Measurements from ENCODE around the gene RAPGEF4. TPM values are rescaled to one million over a fixed set of nuclear protein-coding genes. Genes with fewer than 3 reads are reported as not detected.

RAPGEF4 gene
- total and polyA plus RNA-seq, 2 donors (not counting 1 experiment from before 2014, with no cell fraction given), result 0.22 to 0.30 TPM

- ChIA-PET POLR2A (no interaction called here), CTCF (no interaction called here)
- no peaks in the 10 kb centered on the region for H4K20me1 ChIP-seq (ENCODE audit: control insufficient read depth, insufficient read depth, low read length, poor library complexity, severe bottlenecking)
- Mint-ChIP-seq H3K4me3 (no peak overlapping the region), H3K27ac (no peak overlapping the region), H3K27me3 (peaks cover 15% of the 10 kb centered on the region), H3K9me3 (ENCODE audit: insufficient read depth) (no peaks in the 10 kb centered on the region), H3K4me1 (no peaks in the 10 kb centered on the region)
- H3K36me3 ChIP-seq (replicated peaks in 1 of 2; ENCODE audit: control extremely low read depth in 1 of 2, control insufficient read depth in 1 of 2, extremely low read depth in 1 of 2, insufficient read depth in 2 of 2, low read length in 1 of 2), result no peaks in the 10 kb centered on the region
- TF ChIP-seq EZH2 (IDR thresholded peaks at IDR 0.05; ENCODE audit: borderline replicate concordance, insufficient read depth, low read depth, low read length, poor library complexity, severe bottlenecking), result no peak
- TF ChIP-seq, protein P1, sequence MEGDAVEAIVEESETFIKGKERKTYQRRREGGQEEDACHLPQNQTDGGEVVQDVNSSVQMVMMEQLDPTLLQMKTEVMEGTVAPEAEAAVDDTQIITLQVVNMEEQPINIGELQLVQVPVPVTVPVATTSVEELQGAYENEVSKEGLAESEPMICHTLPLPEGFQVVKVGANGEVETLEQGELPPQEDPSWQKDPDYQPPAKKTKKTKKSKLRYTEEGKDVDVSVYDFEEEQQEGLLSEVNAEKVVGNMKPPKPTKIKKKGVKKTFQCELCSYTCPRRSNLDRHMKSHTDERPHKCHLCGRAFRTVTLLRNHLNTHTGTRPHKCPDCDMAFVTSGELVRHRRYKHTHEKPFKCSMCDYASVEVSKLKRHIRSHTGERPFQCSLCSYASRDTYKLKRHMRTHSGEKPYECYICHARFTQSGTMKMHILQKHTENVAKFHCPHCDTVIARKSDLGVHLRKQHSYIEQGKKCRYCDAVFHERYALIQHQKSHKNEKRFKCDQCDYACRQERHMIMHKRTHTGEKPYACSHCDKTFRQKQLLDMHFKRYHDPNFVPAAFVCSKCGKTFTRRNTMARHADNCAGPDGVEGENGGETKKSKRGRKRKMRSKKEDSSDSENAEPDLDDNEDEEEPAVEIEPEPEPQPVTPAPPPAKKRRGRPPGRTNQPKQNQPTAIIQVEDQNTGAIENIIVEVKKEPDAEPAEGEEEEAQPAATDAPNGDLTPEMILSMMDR (IDR thresholded peaks at IDR 0.05), result no peak
- ATAC-seq (ENCODE audit: low read depth), result no peak
- no peak overlapping the region for H3K9ac ChIP-seq (ENCODE audit: low read length)
- WGBS (ENCODE audit: insufficient coverage), result 100% methylated on average over 1 of the region's 2 CpGs
- H3K4me2 ChIP-seq (replicated peaks; ENCODE audit: low read depth, low read length, poor library complexity, severe bottlenecking), result no peak overlapping the region
- no peaks in the 10 kb centered on the region for H3K4me1 ChIP-seq (ENCODE audit: control insufficient read depth in 2 of 2, insufficient read depth in 2 of 2, low read length in 2 of 2)
- no peak overlapping the region for H2AFZ ChIP-seq (ENCODE audit: insufficient read depth, low read depth, low read length, poor library complexity, severe bottlenecking)
- H3K4me3 ChIP-seq (ENCODE audit: control extremely low read depth in 1 of 5, extremely low read depth in 1 of 5, insufficient read depth in 1 of 5, low read depth in 2 of 5, low read length in 4 of 5), result no peak overlapping the region
- intact Hi-C loops (cut with micrococcal nuclease), result no loop called here
- no peaks in the 10 kb centered on the region for H3K9me3 ChIP-seq (ENCODE audit: control extremely low read depth in 1 of 3, control insufficient read depth in 2 of 3, insufficient read depth in 1 of 3, low read length in 2 of 3)
- DNase-seq, result no peak
- no peaks in the 10 kb centered on the region for H3K27me3 ChIP-seq (replicated peaks in 1 of 4; ENCODE audit: control extremely low read depth in 1 of 4, control insufficient read depth in 3 of 4, insufficient read depth in 4 of 4, low read length in 3 of 4)
- H3K27ac ChIP-seq (ENCODE audit: low read length in 2 of 2), result no peak overlapping the region
- no peaks in the 10 kb centered on the region for H3K79me2 ChIP-seq (ENCODE audit: control insufficient read depth, insufficient read depth, low read length)
Observed at GRCh38 chr2:172725284-172725683, 10.4 kb upstream of the RAPGEF4 start.

DNA sequence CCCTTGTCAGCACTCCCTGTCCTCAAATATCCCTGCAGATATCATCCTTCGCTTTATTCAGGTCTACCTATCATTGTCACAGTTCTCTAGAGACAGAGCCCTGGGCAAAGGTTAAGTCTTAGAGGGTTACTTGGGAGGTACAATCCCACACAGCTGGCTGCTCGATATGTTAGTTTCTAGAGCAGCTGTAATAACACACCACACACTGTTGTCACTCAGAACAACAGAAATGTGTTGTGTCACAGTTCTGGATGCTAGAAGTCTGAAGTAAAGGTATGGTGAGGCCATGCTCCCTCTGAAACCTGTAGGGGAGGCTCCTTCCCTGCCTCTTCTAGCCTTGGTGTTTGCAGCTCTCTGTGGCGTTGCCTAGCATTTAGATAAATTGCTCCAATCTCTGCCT lies 9.9 kb upstream of the RAPGEF4 start:
- WGBS (ENCODE audit: insufficient coverage), result 89% methylated on average over 1 of the region's 3 CpGs
- no peaks in the 10 kb centered on the region for H3K4me1 Mint-ChIP-seq
- peaks cover 16% of the 10 kb centered on the region for H3K27me3 Mint-ChIP-seq
- H3K27ac Mint-ChIP-seq, result no peak overlapping the region
- no peaks in the 10 kb centered on the region for H3K9me3 ChIP-seq (ENCODE audit: control extremely low read depth in 1 of 3, control insufficient read depth in 2 of 3, insufficient read depth in 1 of 3, low read length in 2 of 3)
- ChIA-PET CTCF (no interaction called here), POLR2A (no interaction called here)
- H3K27ac ChIP-seq (ENCODE audit: low read length in 2 of 2), result no peak overlapping the region
- H3K4me1 ChIP-seq (ENCODE audit: control insufficient read depth in 2 of 2, insufficient read depth in 2 of 2, low read length in 2 of 2), result no peaks in the 10 kb centered on the region
- TF ChIP-seq EZH2 (IDR thresholded peaks at IDR 0.05; ENCODE audit: borderline replicate concordance, insufficient read depth, low read depth, low read length, poor library complexity, severe bottlenecking), result no peak
- TF ChIP-seq, protein P1 (IDR thresholded peaks at IDR 0.05), result no peak
- DNase-seq (no peak), ATAC-seq (ENCODE audit: low read depth) (no peak)
- H3K4me3 Mint-ChIP-seq, result no peak overlapping the region
- no peak overlapping the region for H2AFZ ChIP-seq (ENCODE audit: insufficient read depth, low read depth, low read length, poor library complexity, severe bottlenecking)
- no peak overlapping the region for H3K9ac ChIP-seq (ENCODE audit: low read length)
- H3K79me2 ChIP-seq (ENCODE audit: control insufficient read depth, insufficient read depth, low read length), result no peaks in the 10 kb centered on the region
- H3K9me3 Mint-ChIP-seq (ENCODE audit: insufficient read depth), result no peaks in the 10 kb centered on the region
- H3K27me3 ChIP-seq (replicated peaks in 1 of 4; ENCODE audit: control extremely low read depth in 1 of 4, control insufficient read depth in 3 of 4, insufficient read depth in 4 of 4, low read length in 3 of 4), result peaks cover 0 to 2% (median 0%) of the 10 kb centered on the region in 4 experiments
- no peak overlapping the region for H3K4me2 ChIP-seq (replicated peaks; ENCODE audit: low read depth, low read length, poor library complexity, severe bottlenecking)
- no peak overlapping the region for H3K4me3 ChIP-seq (ENCODE audit: control extremely low read depth in 1 of 5, extremely low read depth in 1 of 5, insufficient read depth in 1 of 5, low read depth in 2 of 5, low read length in 4 of 5)
- H4K20me1 ChIP-seq (ENCODE audit: control insufficient read depth, insufficient read depth, low read length, poor library complexity, severe bottlenecking), result no peaks in the 10 kb centered on the region
- intact Hi-C loops (cut with micrococcal nuclease), result no loop called here
- H3K36me3 ChIP-seq (replicated peaks in 1 of 2; ENCODE audit: control extremely low read depth in 1 of 2, control insufficient read depth in 1 of 2, extremely low read depth in 1 of 2, insufficient read depth in 2 of 2, low read length in 1 of 2), result no peaks in the 10 kb centered on the region

Data from B cell (primary cell).